Activated CD8-positive, alpha-beta memory T cell treated with anti-CD3 and anti-CD28 coated beads, Interleukin-2, amount 50 U/mL, for 1 hour (primary cell): ENCODE measurements around the gene PCDH1.

Experiments used
- DNase-seq: peaks from one replicate; pipeline ENCODE4 v3.0.0-alpha.2; 2020; ENCODE audit errors: extremely low read depth

Gene PCDH1

GRCh38 chr5:141853895-141854626, 24.1 kb downstream of the PCDH1 start:
- no peak for DNase-seq

DNA sequence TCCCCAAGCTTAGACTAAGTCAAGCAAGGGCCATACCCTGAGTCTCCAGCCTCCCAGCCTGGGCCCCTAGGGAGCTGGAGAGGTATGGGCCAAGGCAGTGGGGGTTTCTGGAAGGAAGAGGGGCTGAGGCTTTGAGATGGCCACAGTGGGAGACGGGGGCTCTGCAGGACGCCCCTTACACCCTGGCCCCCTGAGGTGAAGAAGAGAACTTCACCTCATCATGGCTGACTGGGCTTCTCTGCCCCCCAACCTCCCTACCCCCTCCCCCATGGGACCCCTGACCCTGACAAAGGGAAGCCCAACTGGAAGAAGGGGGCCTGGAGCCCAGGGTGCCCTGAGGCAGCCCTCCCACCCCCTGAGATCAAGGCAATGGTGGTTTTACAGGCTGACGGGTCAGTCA, 25.8 kb downstream of the PCDH1 start:
- DNase-seq = no peak

GRCh38 chr5:141851195-141851874, 26.9 kb downstream of the PCDH1 start:
- DNase-seq = no peak

GRCh38 chr5:141850786-141851185, 27.4 kb downstream of the PCDH1 start:
- DNase-seq = no peak

DNA sequence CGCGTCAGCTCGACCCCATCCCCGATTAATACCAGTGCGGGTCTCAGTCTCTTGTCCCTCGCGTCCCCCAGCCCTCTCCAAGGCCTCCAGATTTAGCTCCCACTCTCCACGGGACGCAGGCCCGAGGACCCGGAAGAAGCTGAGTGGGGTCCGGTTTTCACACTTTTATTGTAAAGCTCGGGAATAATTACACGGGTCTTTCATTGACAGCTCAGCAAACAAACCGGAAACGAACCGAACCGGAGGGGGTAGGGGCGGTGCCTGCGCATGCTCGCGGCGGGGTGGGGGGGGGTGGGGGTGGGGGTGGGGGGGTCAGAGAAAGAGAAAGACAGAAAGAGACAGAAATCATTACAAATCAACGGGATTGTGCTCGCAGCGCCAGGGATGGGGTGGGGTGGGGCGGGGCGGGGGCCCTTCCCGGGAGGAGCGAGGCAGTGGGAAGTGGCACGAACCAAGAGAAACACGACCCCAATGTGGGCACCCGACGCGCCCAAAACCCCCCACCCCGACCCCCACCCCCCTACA, 27.9 kb downstream of the PCDH1 start:
- no peak for DNase-seq

DNA sequence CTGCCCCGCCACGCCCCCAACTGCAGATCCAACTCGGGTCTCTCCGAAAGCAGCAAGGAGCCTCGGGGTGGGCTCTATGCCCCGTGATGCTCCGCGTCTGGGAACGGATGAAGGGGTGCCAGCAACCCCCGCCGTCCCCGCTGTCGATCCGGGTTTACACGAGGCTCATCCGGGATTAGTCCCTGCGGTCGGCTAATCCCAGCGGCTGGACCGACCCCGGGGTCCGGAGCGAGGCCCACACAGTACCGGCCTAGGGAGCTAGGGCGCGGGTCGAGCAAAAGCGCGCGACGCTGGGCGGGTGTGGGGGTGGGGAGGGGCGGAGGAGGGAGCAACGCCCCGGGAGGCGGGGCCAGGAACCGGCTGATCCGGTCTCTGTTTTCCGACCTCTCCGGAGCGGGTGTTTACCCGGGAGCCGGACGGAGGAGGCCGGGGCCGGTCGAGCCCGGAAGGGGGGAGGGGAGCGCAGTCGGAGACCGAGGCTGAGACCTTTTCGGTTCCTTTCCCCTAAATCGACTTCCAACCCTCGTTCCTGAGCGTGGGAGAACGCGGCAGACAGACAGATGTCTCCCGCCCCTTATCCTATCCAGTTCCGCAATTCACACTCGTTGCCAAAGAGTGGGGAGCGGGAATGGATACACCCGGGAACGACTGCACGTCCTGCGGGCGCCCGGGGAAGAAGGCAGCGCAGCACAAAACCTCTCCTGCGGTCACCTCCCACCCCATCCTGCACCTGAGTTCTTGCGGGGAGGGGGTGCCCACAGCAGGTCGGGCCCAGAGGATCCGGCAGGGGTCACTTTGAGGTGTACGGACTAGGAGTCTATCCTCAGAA, 28.6 kb downstream of the PCDH1 start:
- peak; percentile 20 for DNase-seq

GRCh38 chr5:141848744-141849414, 29.3 kb downstream of the PCDH1 start:
- no peak for DNase-seq

DNA sequence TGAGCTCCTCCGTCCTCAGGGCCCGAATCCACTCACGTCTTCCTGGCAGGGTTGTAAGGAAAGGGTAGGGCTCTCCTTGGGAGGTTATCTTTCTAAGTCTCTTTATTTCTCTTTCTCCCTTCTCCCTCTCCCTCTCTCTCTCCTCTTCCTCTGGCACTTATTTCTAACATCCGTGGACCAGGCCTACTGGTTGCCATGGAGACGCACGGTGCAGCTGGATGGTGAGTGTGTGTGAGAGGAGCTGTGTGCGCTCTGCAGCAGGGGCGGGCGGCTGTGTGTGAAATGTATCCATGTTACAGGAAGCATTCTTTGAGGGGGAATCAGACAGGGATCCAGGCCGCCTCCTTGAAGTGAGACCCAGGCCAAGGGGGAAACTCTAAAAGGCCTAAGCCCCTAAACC, 32.2 kb downstream of the PCDH1 start:
- no peak for DNase-seq

DNA sequence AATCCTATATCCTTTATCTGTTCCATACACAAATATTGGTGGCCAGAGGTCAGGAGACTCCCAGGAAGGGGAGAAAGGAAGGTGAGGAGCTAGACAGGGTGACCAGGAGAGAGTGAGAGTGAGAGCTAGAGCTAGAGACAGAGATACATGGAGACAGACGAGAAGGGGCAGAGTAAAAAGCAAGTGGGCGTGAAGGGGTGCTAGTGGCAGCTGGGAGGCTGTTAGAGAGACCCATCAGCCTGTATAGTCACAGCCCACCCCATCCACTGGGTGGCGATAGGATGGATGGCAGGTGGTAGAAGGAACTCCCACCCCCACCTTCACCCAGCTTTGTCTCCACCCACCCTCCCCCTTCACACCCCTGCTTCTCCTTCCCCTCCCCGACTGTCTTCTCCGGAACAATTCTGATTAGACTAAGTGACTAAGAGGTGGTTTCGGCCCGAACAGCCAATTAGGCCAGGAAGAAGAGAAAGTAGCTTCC, 32.8 kb downstream of the PCDH1 start:
- DNase-seq = no peak

DNA sequence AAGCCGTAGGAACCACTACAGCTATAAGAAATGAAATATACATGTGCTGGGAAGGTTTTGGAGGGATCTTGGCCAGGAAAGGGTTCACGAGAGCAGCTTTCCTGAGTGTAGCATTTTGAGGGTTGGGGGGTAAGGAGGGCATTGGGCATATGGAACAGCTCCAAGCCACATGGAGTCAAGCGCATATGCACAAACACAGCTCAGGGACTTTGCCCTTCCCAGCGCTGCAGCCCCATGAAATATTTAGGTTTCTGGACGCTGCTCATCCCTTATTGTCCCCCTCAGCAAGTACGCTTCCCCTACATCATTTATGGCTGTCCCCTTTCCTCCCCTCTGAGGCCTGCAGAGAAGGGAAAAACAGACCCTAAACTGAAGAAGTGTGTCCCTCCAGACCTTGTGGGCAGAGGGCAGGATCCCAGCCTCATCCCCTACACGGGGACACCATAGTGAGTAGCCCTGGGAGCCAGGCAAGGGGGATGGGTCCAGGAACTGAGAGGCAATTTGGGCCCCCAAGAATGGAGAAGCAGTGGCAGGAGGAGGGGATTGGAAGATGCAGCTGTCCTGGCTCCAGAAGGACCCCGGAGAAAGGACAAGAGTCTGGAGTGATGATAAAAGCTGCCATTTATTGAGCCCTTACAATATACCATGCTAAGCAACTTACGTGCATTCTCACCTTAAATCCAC, 33.7 kb downstream of the PCDH1 start:
- DNase-seq = no peak

DNA sequence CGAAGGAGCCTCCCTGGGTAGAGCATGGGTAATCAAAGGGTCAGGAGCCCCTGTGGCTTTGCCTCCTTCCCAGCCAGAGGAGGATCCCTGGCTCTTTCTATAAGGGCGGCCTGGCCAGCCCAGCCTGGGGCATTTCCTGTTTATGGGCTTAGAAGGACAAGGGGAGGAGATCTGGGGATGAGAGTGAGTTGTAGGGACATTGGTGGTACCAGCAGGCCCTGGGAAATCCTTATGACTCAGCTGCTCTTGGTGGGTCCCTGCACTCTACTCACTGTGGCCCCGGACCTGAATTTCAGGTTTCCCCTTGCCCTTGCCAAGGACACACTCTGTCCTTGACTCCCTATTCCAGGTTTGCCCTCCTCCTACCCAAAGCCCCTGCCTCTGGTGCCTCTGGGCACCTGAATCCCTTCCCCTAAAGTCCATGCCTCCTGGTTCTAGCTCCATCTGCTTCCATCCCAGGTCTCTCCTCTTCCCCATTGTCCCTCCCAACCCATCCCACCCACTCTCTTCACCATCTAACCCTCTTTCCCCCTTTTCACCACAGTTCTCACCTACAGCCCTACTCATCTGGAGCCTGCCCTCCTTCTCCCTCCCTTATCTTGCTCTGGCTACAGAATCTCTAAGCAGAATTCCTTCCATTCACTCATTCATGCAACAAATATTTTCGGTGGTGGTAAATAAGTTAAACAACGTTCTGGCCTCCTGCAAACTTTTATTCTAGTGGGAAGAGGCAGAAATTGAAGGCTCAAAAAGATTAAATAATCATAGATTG, 34.9 kb downstream of the PCDH1 start:
- DNase-seq = no peak

DNA sequence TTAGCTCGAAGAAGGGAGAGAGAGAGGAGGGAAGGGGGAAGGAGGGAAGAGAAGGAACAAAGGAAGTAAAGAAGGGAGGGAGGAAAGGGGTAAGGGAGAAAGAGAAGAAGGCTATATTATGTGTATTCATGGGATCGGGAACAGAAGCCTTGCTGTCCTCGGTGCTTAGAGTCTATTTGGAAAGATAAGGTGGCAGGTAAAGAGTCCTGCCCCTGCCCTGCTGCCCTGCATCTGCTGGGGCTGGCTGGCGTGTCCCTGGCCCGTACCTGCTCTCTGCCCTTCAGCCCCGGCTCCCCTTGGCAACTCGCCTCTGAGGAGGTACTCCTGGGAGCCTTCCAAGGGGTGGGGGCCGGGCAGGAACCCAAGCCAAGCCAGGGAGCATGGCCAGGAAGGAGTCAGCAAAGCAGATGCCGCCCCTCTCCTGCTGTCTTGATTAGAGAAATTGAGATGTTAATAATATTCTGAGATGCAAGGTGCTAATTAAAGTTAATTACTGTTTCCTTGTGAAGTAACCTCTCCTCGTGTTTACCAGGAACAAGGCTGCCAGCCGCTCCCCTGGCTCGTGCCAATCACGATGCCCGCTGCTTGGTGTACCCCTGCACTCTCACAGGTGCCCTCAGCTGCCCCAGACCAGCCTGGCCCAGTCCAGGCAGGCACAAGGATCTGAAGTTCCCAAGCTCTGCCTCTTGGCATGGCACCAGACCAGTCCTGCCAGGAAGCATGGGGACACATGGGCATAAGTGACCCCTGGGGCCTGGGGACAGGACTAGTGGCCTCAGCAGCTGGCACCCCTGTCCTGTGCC, 36.6 kb downstream of the PCDH1 start:
- no peak for DNase-seq

GRCh38 chr5:141840826-141841360, 37.3 kb downstream of the PCDH1 start:
- no peak for DNase-seq

- no peak for DNase-seq
Measured at GRCh38 chr5:141840280-141840812, 37.9 kb downstream of the PCDH1 start.

- no peak for DNase-seq
Measured at GRCh38 chr5:141839015-141839513, 39.1 kb downstream of the PCDH1 start.

GRCh38 chr5:141838326-141839014, 39.7 kb downstream of the PCDH1 start:
- DNase-seq = no peak

GRCh38 chr5:141835928-141836670, 42.1 kb downstream of the PCDH1 start:
- no peak for DNase-seq
